SK-N-SH (cell line): ENCODE data around the gene ARHGAP20.

Source experiments
- PBX3 ChIP-seq: IDR thresholded peaks from 2 replicates; pipeline ENCODE4; 2012
- TF ChIP-seq, protein P1 (sequence below): fragments of 200-600 bp; sonication (generic); IDR thresholded peaks from 2 replicates; pipeline ENCODE4 v1.6.1; 2017; ENCODE audit warnings: antibody characterized with exemption, mild to moderate bottlenecking, moderate library complexity

DNA sequence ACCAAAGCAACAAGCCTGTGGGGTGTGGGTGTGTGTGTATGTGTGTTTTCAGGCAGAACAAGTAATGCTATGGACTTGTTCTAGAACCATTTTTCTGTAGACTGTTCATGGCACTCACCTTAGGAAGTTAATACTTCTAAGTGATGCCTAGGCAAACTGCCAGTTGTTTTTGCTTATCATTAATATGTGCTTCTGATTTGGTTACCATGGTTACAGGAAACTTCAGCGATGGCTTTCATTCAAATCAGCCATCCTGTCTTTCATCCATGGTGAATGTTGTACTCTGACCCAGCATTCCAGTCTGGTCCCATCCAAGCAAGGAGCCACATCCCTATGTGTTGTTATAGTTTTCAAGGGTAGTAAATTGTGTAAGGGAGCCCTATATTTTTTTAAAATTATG is 49.8 kb upstream of the ARHGAP20 start:
- TF ChIP-seq, protein P1, sequence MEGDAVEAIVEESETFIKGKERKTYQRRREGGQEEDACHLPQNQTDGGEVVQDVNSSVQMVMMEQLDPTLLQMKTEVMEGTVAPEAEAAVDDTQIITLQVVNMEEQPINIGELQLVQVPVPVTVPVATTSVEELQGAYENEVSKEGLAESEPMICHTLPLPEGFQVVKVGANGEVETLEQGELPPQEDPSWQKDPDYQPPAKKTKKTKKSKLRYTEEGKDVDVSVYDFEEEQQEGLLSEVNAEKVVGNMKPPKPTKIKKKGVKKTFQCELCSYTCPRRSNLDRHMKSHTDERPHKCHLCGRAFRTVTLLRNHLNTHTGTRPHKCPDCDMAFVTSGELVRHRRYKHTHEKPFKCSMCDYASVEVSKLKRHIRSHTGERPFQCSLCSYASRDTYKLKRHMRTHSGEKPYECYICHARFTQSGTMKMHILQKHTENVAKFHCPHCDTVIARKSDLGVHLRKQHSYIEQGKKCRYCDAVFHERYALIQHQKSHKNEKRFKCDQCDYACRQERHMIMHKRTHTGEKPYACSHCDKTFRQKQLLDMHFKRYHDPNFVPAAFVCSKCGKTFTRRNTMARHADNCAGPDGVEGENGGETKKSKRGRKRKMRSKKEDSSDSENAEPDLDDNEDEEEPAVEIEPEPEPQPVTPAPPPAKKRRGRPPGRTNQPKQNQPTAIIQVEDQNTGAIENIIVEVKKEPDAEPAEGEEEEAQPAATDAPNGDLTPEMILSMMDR = no peak
- TF ChIP-seq PBX3 = no peak
